ENCODE data around the gene UTP14C. TPM values are rescaled to one million over a fixed set of nuclear protein-coding genes. Genes with fewer than 3 reads are reported as not detected.

UTP14C gene
- total and polyA plus RNA-seq, 2 of the 13 experiments (the other 11 are each of a cell fraction or from before 2014, with no cell fraction given), result 8.8 to 12.2 TPM

GRCh38 chr13:52033039-52033438 lies 8.5 kb downstream of the UTP14C start (continued):
- TF ChIP-seq ARID3A (IDR thresholded peaks at IDR 0.05; ENCODE audit: low read depth, low read length) (no peak), TIGD3 (CRISPR knock-in tag; IDR thresholded peaks at IDR 0.05; ENCODE audit: borderline replicate concordance) (no peak)

- in situ Hi-C loops (cut with HindIII; ENCODE audit: extremely low pct_ligation_motif_present, low pct_unique_long_range_greater_than_20kb) (no loop called here), intact Hi-C loops (cut with micrococcal nuclease; ENCODE audit: unreplicated experiment) (no loop called here)
- ChIA-PET CTCF (ENCODE audit: low intra/inter-chr PET ratio, low total read pairs) (no interaction called here), POLR2A (interaction anchor here (0.9 kb wide), 1 partner anchor 8 kb away, joined by 9 read pairs; no protein-coding TSS in a partner anchor)
- Histone ChIP-seq H3K4me2 (ENCODE audit: low read depth, low read length) (no peak overlapping the region), H3K79me2 (ENCODE audit: insufficient read depth, low read length) (no peaks in the 10 kb centered on the region), H3K9me3 (ENCODE audit: low read length) (no peaks in the 10 kb centered on the region), H3K27ac (ENCODE audit: extremely low read length, insufficient read depth, low read length) (no peak overlapping the region), H3K9ac (ENCODE audit: insufficient read depth, low read depth, low read length) (no peak overlapping the region), H3K4me1 (ENCODE audit: insufficient read depth, low read length) (peaks cover 28% of the 10 kb centered on the region), H3K27me3 (ENCODE audit: control insufficient read depth in 1 of 2, insufficient read depth in 2 of 2, low read length in 2 of 2) (no peaks in the 10 kb centered on the region), H2AFZ (ENCODE audit: low read length) (no peak overlapping the region), H3K4me3 (replicated peaks in 1 of 3; ENCODE audit: insufficient read depth in 1 of 3, low read depth in 2 of 3, low read length in 3 of 3) (no peak overlapping the region), H3K36me3 (replicated peaks in 1 of 2; ENCODE audit: control insufficient read depth in 1 of 2, insufficient read depth in 2 of 2, low read length in 2 of 2) (0 out of 5 replicates have a peak, but pooled peaks cover 0 to 3% of the 10 kb centered on the region in 2 experiments), H4K20me1 (ENCODE audit: insufficient read depth, low read length) (no peaks in the 10 kb centered on the region)
- WGBS (ENCODE audit: low lambda C conversion rate), result 90% methylated on average over 5 of the region's 5 CpGs
- ATAC-seq (no peak; the same call in 2 of the 3 replicates), FAIRE-seq (peak; percentile 32), DNase-seq (ENCODE audit: low spot score) (no peak)
- BruUV-seq (replicated peaks), result no TSS peak
- no peak for TF ChIP-seq FOXK1 (CRISPR knock-in tag; IDR thresholded peaks at IDR 0.05; ENCODE audit: borderline replicate concordance, low read depth)
- no peak for TF ChIP-seq TP53 (CRISPR knock-in tag; conservative IDR thresholded peaks at IDR 0.05)
- no peak for TF ChIP-seq SMC3 (IDR thresholded peaks at IDR 0.05; ENCODE audit: low read length)
- TF ChIP-seq ZNF225 (CRISPR knock-in tag; IDR thresholded peaks at IDR 0.05), result no peak
- TF ChIP-seq ZBTB40 (IDR thresholded peaks at IDR 0.05), result 0 out of 2 replicates have a peak, but pooled peaks have one; percentile 5
- no peak for TF ChIP-seq ZBTB40 (CRISPR knock-in tag; IDR thresholded peaks at IDR 0.05)
- no peak for TF ChIP-seq BRCA1 (CRISPR knock-in tag; IDR thresholded peaks at IDR 0.05)
- TF ChIP-seq SIX1 (CRISPR knock-in tag; IDR thresholded peaks at IDR 0.05; ENCODE audit: borderline replicate concordance), result peak; percentile 37; the same call in 1 of the 2 replicates
Measured at GRCh38 chr13:52034616-52035226, 10.2 kb downstream of the UTP14C start.
